ENCODE data around the gene MFNG. TPM values are rescaled to one million over a fixed set of nuclear protein-coding genes. Genes with fewer than 3 reads are reported as not detected.
"Not testable (repeated sequence)": the region's sequence is repeated elsewhere in the genome, so short reads cannot be mapped to it uniquely, and the experiment has no call there.

Gene MFNG
- total RNA-seq: 100 to 1,000 TPM; 207 to 211 TPM

GRCh38 chr22:37486224-37486845 lies at the start of gene MFNG:
MFNG (minus strand) TSS chr22:37486384; CDS start chr22:37486177, 207 bp downstream.
- POLR2A ChIA-PET: interaction anchor here (0.6 to 2.9 kb wide), 7 partner anchors 12 to 257 kb away, joined by 3 to 29 read pairs (median 6); partner anchors contain the start of gene RAC2
- Mint-ChIP-seq H3K9me3 (no peaks in the 10 kb centered on the region), H3K4me1 (peaks cover 48% of the 10 kb centered on the region), H3K27me3 (no peaks in the 10 kb centered on the region), H3K4me3 (peak within 1 kb of the TSS; percentile 90), H3K36me3 (peaks cover 24% of the 10 kb centered on the region), H3K27ac (peak within 1 kb of the TSS; percentile 89)
- DNase-seq: peak; percentile 80
- peak; percentile 57 for ATAC-seq (ENCODE audit: low read depth)

- Mint-ChIP-seq H3K36me3 (no peaks in the 10 kb centered on the region), H3K9me3 (no peaks in the 10 kb centered on the region), H3K4me3 (no peak overlapping the region), H3K4me1 (peaks cover 26% of the 10 kb centered on the region), H3K27me3 (peaks cover 45% of the 10 kb centered on the region), H3K27ac (no peak overlapping the region)
- POLR2A ChIA-PET: no interaction called here
- ATAC-seq (ENCODE audit: low read depth): no peak
- DNase-seq: no peak
Measured at GRCh38 chr22:37535159-37535558, 49.0 kb upstream of the MFNG start.

GRCh38 chr22:37534445-37534844 lies 48.3 kb upstream of the MFNG start:
- H3K27me3 Mint-ChIP-seq: peaks cover 41% of the 10 kb centered on the region

GRCh38 chr22:37533995-37534394 lies 47.8 kb upstream of the MFNG start:
- ATAC-seq (ENCODE audit: low read depth) (no peak), DNase-seq (no peak)
- H3K9me3 Mint-ChIP-seq: no peaks in the 10 kb centered on the region
- no peaks in the 10 kb centered on the region for H3K36me3 Mint-ChIP-seq
- peaks cover 39% of the 10 kb centered on the region for H3K27me3 Mint-ChIP-seq
- POLR2A ChIA-PET: no interaction called here
- H3K4me3 Mint-ChIP-seq: no peak overlapping the region
- H3K27ac Mint-ChIP-seq: no peak overlapping the region
- peaks cover 28% of the 10 kb centered on the region for H3K4me1 Mint-ChIP-seq

More at GRCh38 chr22:37534445-37534844, 48.3 kb upstream of the MFNG start:
- DNase-seq (no peak), ATAC-seq (ENCODE audit: low read depth) (no peak)
- POLR2A ChIA-PET: no interaction called here
- Mint-ChIP-seq H3K9me3 (no peaks in the 10 kb centered on the region), H3K36me3 (no peaks in the 10 kb centered on the region), H3K4me1 (peaks cover 30% of the 10 kb centered on the region), H3K4me3 (no peak overlapping the region), H3K27ac (no peak overlapping the region)

GRCh38 chr22:37529652-37530345 lies 43.6 kb upstream of the MFNG start:
- Mint-ChIP-seq H3K4me1 (peaks cover 19% of the 10 kb centered on the region), H3K9me3 (no peaks in the 10 kb centered on the region), H3K27ac (peak overlapping the region; percentile 46), H3K4me3 (no peak overlapping the region), H3K27me3 (peaks cover 31% of the 10 kb centered on the region), H3K36me3 (no peaks in the 10 kb centered on the region)
- POLR2A ChIA-PET: interaction anchor here (0.8 kb wide), 1 partner anchor 37 kb away, joined by 4 read pairs; no protein-coding TSS in a partner anchor
- no peak for DNase-seq
- peak; percentile 88 for ATAC-seq (ENCODE audit: low read depth)

- H3K4me3 Mint-ChIP-seq; H3K27ac Mint-ChIP-seq; DNase-seq; H3K9me3 Mint-ChIP-seq; POLR2A ChIA-PET; H3K36me3 Mint-ChIP-seq; H3K4me1 Mint-ChIP-seq; ATAC-seq (ENCODE audit: low read depth): not testable (repeated sequence)
- H3K27me3 Mint-ChIP-seq: peaks cover 24% of the 10 kb centered on the region
Measured at GRCh38 chr22:37527952-37528351, 41.8 kb upstream of the MFNG start.

- DNase-seq; H3K4me3 Mint-ChIP-seq; POLR2A ChIA-PET; H3K9me3 Mint-ChIP-seq; H3K27ac Mint-ChIP-seq; H3K4me1 Mint-ChIP-seq; H3K36me3 Mint-ChIP-seq; ATAC-seq (ENCODE audit: low read depth): not testable (repeated sequence)
- peaks cover 27% of the 10 kb centered on the region for H3K27me3 Mint-ChIP-seq
Measured at GRCh38 chr22:37527081-37527752, 41.0 kb upstream of the MFNG start.

GRCh38 chr22:37526376-37526775 lies 40.2 kb upstream of the MFNG start:
- DNase-seq (no peak), ATAC-seq (ENCODE audit: low read depth) (no peak)
- H3K36me3 Mint-ChIP-seq: no peaks in the 10 kb centered on the region
- no peak overlapping the region for H3K4me3 Mint-ChIP-seq
- H3K27me3 Mint-ChIP-seq: peaks cover 30% of the 10 kb centered on the region
- POLR2A ChIA-PET: no interaction called here
- no peak overlapping the region for H3K27ac Mint-ChIP-seq
- H3K9me3 Mint-ChIP-seq: no peaks in the 10 kb centered on the region
- H3K4me1 Mint-ChIP-seq: peaks cover 9% of the 10 kb centered on the region

GRCh38 chr22:37525746-37526350 lies 39.7 kb upstream of the MFNG start:
- ATAC-seq (ENCODE audit: low read depth) (no peak), DNase-seq (no peak)
- POLR2A ChIA-PET: no interaction called here
- Mint-ChIP-seq H3K27ac (no peak overlapping the region), H3K27me3 (peaks cover 31% of the 10 kb centered on the region), H3K4me1 (peaks cover 9% of the 10 kb centered on the region), H3K4me3 (no peak overlapping the region), H3K36me3 (no peaks in the 10 kb centered on the region), H3K9me3 (no peaks in the 10 kb centered on the region)

- Mint-ChIP-seq H3K4me1 (peaks cover 9% of the 10 kb centered on the region), H3K36me3 (no peaks in the 10 kb centered on the region), H3K4me3 (no peak overlapping the region), H3K27ac (no peak overlapping the region), H3K9me3 (no peaks in the 10 kb centered on the region), H3K27me3 (peaks cover 35% of the 10 kb centered on the region)
- DNase-seq (no peak), ATAC-seq (ENCODE audit: low read depth) (no peak)
- POLR2A ChIA-PET: no interaction called here
Measured at GRCh38 chr22:37525073-37525745, 39.0 kb upstream of the MFNG start.

GRCh38 chr22:37522482-37522881 lies 36.3 kb upstream of the MFNG start:
- Mint-ChIP-seq H3K4me3 (no peak overlapping the region), H3K36me3 (no peaks in the 10 kb centered on the region), H3K27ac (no peak overlapping the region), H3K9me3 (no peaks in the 10 kb centered on the region), H3K27me3 (peaks cover 52% of the 10 kb centered on the region), H3K4me1 (peaks cover 4% of the 10 kb centered on the region)
- ATAC-seq (ENCODE audit: low read depth): no peak
- no peak for DNase-seq
- POLR2A ChIA-PET: no interaction called here

- Mint-ChIP-seq H3K27me3 (peaks cover 61% of the 10 kb centered on the region), H3K36me3 (no peaks in the 10 kb centered on the region), H3K4me3 (no peak overlapping the region), H3K27ac (no peak overlapping the region), H3K4me1 (peaks cover 4% of the 10 kb centered on the region), H3K9me3 (no peaks in the 10 kb centered on the region)
- POLR2A ChIA-PET: no interaction called here
- no peak for ATAC-seq (ENCODE audit: low read depth)
- DNase-seq: no peak
Measured at GRCh38 chr22:37521236-37521739, 35.1 kb upstream of the MFNG start.

- Mint-ChIP-seq H3K27me3 (peaks cover 66% of the 10 kb centered on the region), H3K27ac (no peak overlapping the region), H3K36me3 (no peaks in the 10 kb centered on the region), H3K9me3 (no peaks in the 10 kb centered on the region), H3K4me3 (no peak overlapping the region), H3K4me1 (peaks cover 3% of the 10 kb centered on the region)
- POLR2A ChIA-PET: no interaction called here
- DNase-seq (no peak), ATAC-seq (ENCODE audit: low read depth) (no peak)
Measured at GRCh38 chr22:37520776-37521191, 34.6 kb upstream of the MFNG start.
